HG02759 (cell line): Measurements from ENCODE around the gene EIF2AK2.
"Not testable (repeated sequence)": the region's sequence is repeated elsewhere in the genome, so short reads cannot be mapped to it uniquely, and the experiment has no call there.

Source experiments
- ATAC-seq: cut with Tn5 transposase; IDR thresholded peaks from one replicate; pipeline ENCODE4 v1.9.1; 2021; ENCODE audit warnings: mild to moderate bottlenecking, moderate library complexity; ENCODE audit not compliant: unreplicated experiment

The EIF2AK2 gene

DNA sequence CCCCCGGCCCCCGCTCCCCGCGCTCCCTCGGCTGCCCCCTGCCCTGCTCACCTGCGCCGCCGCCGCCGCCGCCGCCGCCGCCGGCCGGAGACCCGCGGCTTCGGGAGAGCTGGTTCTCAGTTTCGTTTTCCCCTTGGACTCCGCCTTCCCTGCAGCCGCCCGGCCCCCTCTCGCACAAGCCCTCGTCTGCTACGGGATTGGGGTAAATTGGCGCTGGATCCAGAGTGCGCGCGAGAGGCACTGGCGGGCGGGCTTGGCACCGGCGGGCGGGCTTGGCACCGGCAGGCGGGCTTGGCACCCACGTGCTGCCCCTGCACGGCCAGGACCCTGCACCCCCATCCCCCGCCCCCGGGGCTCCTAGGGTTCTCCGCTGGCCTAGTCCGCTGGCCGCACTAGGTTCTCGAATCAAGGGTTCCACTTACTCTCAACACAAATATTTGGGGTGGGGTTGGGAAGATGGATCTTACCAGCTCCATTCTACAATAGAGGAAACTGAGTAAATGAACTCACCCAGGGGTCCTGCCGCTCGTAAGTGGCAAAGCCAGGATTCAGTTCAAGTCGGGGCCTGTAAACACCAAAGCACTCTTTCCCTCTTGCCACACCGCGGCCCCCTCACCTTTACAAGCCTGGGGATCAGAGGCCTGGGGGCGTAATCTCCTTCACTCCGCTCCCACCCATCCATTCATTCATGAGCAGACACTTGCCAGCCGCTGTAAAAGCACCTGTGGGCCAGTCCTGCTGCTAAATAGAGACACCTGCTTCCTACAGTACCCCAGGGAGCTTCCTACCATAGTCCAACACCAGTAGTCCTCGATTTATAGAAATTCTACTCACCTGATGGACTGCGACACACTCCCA, at the start of gene EIF2AK2:
Gene EIF2AK2, minus strand, starts transcription at position 124 of the 858 bp plus-strand sequence. CDS start 9,174 bp downstream, outside the sequence.
- peak; percentile 92 for ATAC-seq

DNA sequence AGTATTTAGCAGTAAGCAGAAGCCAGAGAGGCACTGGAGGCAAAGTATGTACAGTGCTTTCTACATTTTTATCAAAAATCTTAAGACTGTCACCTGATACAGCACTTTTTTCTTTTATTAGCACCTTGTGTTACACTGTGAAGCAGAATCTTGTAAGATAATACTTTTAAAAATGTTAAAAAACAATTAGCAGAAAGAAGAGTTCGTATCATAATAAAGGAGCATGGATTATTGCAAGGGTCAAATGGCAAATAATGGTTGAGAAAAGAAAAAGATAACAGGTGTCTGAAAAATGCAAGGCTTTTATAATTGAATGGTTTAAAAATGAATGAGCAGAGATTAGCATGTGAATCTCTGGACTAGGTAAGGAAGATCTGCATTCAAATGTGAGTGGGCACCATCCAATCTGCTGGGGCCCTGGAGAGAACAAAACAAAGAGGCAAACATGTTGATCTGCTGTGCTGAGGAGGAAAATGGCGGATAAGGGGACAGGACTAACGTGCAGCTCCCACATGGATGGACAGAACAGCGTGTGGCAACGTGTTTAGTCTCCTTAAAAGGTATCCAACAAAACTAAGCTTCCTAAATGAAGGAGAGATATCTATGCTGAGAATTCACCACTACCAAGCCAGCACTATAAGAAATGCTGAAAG, 49.0 kb upstream of the EIF2AK2 start:
- no peak for ATAC-seq

DNA sequence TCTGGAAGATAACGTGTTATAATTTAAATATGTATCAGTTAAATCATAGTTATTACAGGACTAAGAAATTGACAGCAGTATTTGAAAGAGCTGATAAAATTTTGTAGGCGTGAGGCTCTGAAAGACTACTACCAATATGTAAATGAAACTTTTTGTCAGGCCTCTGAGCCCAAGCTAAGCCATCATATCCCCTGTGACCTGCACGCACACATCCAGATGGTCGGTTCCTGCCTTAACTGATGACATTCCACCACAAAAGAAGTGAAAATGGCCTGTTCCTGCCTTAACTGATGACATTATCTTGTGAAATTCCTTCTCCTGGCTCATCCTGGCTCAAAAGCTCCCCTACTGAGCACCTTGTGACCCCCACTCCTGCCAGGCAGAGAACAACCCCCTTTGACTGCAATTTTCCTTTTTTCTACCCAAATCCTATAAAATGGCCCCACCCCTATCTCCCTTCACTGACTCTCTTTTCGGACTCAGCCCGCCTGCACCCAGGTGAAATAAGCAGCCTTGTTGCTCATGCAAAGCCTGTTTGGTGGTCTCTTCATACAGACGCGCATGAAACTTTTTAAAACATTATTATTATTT, 48.4 kb upstream of the EIF2AK2 start:
- not testable (repeated sequence) for ATAC-seq

DNA sequence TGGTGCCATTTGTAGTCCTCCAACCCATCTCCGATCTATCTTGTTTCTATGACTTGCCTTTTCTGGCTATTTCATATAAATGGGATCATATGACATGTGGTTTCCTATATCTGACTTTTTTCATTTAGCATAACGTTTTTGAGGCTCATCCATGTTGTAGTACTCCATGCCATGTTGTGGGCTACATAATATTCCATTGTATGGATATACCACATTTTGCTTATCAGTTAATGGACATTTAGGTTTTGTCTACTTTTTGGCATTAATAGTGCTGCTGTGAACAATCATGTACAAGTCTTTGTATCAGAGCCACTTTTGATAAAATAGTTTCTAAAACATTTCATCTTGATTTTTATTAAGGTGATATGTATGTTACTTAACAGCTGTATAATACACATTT, 46.9 kb upstream of the EIF2AK2 start:
- ATAC-seq = no peak

DNA sequence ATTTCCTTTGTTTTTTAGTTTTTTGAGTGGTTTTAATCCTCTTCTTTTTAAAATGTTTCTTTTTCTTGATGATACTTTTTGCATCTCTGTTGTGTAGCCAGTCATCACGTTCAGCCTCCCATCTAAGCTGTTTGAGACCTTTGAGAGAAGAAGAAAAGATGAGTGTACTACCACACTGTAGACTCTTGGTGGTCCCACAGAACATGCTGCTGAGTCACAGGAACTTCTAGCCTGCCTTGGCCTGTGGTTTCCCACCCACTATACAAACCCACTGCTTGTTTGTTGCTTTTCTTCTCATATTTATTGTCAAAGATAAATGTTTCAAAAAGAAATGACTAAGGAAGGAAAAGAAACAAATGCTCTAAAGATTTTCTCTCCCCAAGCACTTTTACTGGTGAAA, 45.0 kb upstream of the EIF2AK2 start:
- ATAC-seq = no peak

DNA sequence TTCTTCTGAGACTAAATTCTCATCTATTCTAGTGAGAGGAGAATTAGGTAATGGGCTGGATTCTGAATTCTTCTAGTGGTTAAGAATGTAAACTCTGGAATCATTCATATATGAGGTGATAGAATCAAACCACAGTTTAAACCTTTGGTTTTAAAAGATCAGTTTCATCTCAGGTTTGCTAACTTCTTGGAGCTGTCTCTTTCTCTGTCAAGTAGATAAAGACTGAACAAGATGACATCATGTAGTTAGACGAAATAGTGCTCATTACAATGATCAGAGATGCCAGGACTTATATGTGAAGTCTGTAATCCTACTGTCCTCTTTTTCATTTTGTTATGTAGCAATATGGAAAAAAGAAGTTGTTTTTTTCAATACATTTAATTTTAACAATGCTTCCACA, 44.4 kb upstream of the EIF2AK2 start:
- no peak for ATAC-seq

DNA sequence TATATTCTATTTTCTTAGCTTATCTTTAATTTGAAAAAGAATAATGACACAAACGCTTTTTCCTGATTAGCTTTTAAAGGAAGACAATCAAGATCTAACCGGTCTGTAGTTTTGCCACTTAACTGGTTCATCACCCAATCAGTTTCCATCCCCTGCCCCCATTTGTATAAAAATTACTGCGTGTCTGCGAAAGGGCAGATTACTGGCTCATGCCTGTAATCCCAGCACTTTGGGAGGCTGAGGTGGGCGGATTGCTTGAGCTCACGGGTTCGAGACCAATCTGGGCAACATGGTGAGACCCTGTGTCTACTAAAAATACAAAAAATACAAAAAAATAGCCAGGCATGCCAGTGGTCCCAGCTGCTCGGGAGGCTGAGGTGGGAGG, 41.9 kb upstream of the EIF2AK2 start:
- ATAC-seq = no peak

DNA sequence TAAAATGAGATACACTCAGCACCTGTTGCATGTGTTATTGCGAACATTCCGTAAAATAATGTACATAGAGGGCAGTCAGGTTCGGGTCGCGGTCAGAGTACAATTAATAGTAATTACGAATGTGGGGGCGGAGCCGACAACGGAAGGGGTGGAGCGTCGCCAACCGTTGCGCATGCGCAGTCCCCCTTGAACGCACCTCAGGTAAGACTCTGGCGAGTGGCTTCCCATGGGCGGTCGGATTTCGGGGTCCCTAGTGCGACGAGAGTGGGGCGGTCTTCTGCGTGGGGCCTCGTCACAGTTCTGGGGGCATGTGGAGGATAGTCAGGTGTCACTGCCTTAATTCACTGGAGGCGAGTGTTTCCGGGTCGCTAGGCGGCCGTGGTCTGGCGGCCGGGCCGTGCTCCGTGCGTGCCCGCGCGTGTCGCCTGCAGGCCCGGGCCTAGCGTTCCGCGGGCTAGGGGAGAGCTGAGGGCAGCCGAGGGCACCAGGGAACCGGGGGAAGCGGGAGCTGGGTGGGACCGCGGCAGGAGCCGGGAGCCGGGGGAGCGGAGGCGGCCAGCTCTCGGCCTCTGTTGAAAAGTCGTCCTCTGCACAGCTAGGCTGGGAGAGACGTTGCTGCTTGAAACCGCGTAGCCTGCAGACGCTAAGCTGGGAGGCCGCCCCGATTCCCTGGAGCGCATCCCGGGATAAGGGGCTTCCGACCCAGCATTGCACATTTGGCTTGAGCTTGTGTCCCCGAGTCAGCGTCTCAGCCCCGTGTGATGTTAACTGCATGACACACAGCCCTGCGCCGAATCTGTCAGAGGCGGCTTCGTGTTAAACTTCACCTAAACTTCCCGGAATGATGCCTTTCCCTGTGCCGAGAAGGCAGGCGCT, 39.8 kb upstream of the EIF2AK2 start, which contains the start of gene CEBPZOS:
Gene CEBPZOS, plus strand, starts transcription at position 177 of the 876 bp plus-strand sequence. CDS start 3,209 bp downstream, outside the sequence.
- ATAC-seq = peak; percentile 79

DNA sequence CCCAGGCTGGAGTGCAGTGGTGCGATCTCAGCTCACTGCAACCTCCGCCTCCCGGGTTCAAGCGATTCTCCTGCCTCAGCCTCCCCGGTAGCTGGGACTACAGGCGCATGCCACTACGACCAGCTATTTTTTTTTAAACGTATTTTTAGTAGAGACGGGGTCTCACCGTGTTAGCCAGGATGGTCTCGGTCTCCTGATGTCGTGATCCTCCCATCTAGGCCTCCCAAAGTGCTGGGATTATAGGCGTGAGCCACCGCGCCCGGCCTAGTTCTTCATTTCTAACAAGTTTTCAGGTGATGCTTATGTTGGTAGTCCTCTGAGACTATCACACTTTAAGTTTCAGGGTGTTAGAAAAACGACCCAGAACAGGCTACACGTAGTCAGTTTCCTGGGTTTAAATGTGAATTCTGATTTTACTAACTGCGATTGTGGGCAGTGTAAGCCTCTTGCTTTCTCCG, 39.1 kb upstream of the EIF2AK2 start:
- not testable (repeated sequence) for ATAC-seq

DNA sequence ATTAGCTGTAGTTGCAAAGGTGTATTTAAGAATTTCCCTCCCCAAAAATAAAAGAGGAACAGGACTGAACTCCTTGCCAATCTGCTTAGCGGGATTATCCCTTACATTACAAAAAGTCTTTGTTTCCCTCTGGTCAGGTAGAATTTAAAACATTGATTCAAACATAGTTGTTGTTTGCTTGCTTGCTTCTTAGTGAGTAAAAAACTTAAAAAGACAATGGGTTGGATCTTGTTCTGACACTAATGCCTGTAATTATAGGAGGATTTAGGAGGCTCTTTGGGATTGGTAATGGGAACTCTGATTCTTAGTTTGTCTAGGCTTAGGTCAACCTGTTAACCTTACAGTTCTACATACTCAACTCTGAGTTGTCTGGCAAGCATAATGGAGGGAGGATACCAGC, 35.8 kb upstream of the EIF2AK2 start:
- ATAC-seq = no peak

DNA sequence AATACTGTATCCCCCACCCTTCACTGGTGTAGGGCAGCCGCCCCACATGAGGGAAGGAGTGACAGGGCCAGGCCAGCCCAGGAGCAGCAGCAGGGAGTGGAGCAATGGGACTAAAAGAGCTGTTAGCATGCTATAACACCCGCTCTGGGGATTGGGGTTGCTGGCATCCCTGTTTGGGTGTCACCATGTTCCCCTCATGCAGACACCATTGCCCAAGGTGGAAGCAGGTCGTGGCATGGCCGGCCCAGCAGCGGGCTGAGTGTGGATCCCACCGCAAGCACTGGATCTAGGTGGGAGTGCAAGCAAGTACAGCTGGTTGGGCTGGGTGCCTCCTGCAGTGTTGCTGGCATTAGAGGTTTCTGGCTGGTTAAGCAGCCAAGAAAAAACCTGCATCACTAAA, 35.0 kb upstream of the EIF2AK2 start:
- ATAC-seq = no peak

DNA sequence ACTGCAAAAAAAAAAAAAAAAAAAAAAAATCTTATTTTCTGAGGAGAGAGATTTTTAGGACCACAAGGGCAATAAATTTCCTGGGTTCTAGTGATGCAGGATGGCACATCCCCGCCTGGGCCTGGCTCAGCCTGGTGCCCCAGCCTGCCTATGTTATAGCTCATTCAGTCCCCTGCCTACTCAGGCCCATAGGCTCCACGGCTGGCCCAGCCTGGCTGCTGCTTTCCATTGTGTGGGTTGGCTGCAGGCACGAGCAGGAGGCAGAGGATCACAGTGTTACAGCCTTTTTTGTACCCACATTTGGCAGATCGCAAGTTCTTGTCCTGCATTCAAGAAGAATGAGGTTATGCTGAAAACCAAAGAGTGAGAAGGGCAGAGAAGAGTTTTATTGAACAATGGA, 34.5 kb upstream of the EIF2AK2 start:
- ATAC-seq = no peak

DNA sequence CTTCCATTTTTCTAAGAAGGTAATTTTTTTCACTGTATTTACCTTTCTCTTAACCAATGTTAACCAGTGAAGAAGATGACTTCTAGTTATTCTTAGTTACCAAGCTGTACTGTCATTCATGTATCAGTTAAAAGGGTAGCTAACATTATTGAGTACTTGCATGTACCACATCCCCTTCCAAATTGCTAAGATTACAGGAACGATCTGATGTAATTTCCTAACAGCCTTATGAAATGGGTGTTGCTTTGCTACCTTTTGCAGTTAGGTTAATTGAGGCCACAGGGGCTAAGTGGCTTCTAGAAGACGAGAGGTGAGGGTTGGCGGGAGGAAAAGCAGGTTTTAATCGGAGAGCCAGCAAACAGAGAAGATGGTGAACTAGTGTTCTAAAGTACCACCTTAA, 33.5 kb upstream of the EIF2AK2 start:
- no peak for ATAC-seq

DNA sequence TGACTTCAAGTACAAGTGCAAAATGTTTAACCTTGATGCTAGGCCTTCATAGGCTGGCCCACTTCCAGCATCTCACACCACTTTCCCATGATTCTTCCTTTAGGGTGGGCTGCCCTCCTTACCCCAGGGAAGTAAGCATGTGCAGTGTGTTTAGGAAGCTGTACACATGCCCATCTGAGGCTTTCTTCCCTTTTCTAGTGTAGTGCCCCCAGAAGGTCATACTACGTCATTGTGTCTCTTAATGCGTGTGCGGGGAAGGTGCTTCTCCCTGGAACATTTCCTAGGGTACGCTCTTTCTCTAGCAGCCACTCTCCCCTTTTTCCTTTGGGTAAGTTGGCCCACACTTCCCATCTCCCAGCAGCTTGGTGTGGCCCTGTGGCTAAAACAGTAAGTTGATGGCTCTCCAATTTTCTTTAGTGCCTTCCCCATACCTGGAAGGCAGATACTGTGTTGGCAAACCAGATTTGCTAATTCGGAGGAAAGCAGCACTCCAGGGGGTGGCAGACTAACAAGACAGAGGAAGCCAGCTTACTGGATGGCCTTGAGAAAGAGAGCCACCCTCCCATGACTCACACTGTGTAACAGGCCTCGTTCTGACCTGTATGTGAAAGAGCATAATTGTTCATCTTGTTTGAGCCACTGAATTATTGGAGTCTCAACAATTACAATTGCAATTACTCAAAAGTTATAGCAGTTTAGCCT, 32.8 kb upstream of the EIF2AK2 start:
- ATAC-seq = no peak

DNA sequence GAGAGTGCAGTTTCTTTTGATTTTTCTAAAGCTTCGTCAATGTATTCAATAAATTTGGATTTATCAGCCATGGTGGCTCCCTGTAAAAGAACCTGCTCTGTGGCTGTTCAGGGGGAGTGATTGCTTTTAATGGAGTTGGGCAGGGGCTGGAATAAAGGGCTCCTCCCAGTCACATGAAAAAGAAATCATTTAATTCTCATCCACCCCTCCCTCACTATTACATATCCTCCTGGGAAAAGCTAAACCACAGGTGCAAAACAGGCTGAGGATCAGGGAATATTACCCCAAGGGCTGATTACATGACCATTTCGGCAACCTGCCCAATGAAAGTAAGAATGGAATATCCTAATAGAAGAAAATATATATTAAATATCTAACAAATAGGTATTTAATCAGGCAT, 31.8 kb upstream of the EIF2AK2 start, which contains the start of gene SULT6B1:
Gene SULT6B1, minus strand, starts transcription at position 101 of the 400 bp plus-strand sequence. Its CDS starts 30 bp downstream, at position 71.
- no peak for ATAC-seq

DNA sequence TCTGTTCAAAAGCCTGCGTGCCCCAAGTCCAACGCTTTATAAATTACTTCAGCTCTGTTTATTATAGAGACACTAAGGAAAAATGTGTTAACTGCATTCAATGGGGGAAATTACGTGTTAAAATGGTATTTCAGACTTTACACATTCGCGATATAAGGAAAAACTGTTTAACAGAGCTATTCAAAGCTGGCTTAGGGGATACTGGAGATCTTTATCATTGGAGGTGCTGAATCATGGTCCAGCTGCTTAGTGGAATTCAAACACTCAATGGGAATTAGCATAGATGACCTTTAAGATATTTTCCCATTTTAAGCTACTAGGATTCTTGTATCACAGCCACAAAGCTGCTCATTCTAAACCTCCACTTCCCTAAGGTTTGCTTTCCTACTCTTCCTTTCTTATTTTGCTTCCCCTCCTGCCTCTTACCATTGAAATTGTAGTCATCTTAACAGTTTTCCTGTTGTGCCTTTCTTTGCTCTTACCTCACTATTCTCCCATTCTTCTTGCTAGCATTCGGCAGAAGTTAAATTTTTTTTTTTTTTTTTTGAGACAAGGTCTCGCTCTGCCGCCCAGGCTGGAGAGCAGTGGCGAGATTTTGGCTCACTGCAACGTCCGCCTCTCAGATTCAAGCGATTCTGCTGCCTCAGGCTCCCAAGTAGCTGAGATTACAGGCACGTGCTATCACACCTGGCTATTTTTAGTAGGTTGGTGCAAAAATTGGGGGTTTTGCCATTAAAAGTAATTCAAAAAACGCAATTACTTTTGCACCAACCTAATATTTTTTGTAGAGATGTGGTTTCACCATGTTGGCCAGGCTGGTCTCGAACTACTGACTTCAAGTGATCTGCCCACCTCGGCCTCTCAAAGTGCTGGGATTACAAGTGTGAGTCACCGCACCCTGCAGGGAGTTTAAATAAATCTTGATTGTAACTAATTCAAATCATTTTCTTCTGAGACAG, 25.2 kb upstream of the EIF2AK2 start:
- ATAC-seq = no peak

DNA sequence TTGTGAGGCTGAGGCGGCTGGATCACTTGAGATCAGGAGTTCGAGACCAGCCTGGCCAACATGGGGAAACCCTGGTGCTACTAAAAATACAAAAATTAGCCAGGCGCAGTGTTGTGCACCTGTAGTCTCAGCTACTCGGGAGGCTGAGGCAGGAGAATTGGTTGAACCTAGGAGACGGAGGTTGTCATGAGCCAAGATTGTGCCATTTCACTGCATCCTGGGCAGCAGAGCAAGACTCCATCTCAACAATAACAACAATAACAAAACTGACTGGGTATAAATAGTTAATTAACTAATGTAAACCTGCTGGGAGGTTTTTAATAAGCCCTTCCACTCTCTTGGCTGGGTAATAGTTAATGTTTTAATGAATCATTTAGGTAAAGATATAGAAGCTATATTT, 23.9 kb upstream of the EIF2AK2 start:
- no peak for ATAC-seq

DNA sequence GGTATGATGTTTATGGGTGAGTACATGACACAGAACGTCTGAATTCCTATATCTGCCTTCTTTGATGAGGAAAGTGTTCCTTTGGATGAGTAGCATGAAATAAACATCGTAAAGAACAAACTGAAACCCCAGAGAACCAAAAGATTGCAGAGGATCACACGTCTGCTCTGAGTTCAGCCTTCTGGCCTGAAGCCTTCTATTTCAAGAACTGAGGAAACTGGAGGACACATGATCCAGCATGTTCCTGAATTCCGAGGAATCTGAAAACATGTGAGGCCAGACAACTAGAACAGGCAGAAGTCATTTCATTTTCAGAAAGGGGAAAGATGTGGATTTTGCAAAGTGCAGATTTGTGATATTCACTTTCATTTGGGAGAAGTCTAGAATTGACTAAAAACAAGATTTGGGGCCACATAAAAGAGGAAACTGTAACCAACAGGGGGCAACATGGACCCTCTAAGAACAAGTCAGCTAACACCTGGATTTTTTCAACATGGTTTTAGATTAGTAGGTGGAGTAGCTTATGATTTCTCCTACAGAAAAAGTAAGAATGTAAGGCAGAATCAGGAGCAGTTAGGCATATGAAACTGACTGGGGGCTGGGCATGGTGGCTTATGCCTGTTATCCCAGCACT, 23.3 kb upstream of the EIF2AK2 start:
- ATAC-seq = no peak
